Skin of body (tissue), 2 donors: ENCODE data around the gene GKN2. TPM values are rescaled to one million over a fixed set of nuclear protein-coding genes. Genes with fewer than 3 reads are reported as not detected.
"Not testable (repeated sequence)": the region's sequence is repeated elsewhere in the genome, so short reads cannot be mapped to it uniquely, and the experiment has no call there.

Experiments used
- DNase-seq: peaks from one replicate; lab custom pipeline; 2025; lab: John Stamatoyannopoulos, UW
- total RNA-seq: library from RNA; depleted of rRNA; stranded (reverse); fragments of >200 nt; gene quantifications from one replicate; pipeline ENCODE4 v1.2.3, GENCODE V29; 2014

GKN2 gene
- total RNA-seq, 1 donor from 2014 or later: not detected

- no peak for DNase-seq
Observed at GRCh38 chr2:68961380-68961779, 8.7 kb upstream of the GKN2 start.

GRCh38 chr2:68959001-68959400 is 6.3 kb upstream of the GKN2 start:
- DNase-seq: no peak

GRCh38 chr2:68955432-68955831 is 2.7 kb upstream of the GKN2 start:
- not testable (repeated sequence) for DNase-seq

- no peak for DNase-seq
Observed at GRCh38 chr2:68951899-68952298, 794 bp downstream of the GKN2 start.

- no peak for DNase-seq
Observed at GRCh38 chr2:68948710-68949109, 4.0 kb downstream of the GKN2 start.

GRCh38 chr2:68946117-68946516 is 6.6 kb downstream of the GKN2 start:
- DNase-seq: no peak

- peak; percentile 52 for DNase-seq
Observed at GRCh38 chr2:68943581-68944568, 8.8 kb downstream of the GKN2 start.

- no peak for DNase-seq
Observed at GRCh38 chr2:68942827-68943226, 9.9 kb downstream of the GKN2 start.

- DNase-seq: no peak
Observed at GRCh38 chr2:68940369-68940768, 12.3 kb downstream of the GKN2 start.

- DNase-seq: no peak
Observed at GRCh38 chr2:68939962-68940361, 12.7 kb downstream of the GKN2 start.

- DNase-seq: no peak
Observed at GRCh38 chr2:68938938-68939337, 13.8 kb downstream of the GKN2 start.

GRCh38 chr2:68937346-68938055 is 15.2 kb downstream of the GKN2 start:
- no peak for DNase-seq

- no peak for DNase-seq
Observed at GRCh38 chr2:68936889-68937288, 15.8 kb downstream of the GKN2 start.

GRCh38 chr2:68936427-68936826 is 16.3 kb downstream of the GKN2 start:
- no peak for DNase-seq

- DNase-seq: no peak
Observed at GRCh38 chr2:68935471-68935870, 17.2 kb downstream of the GKN2 start.

GRCh38 chr2:68934021-68934420 is 18.7 kb downstream of the GKN2 start:
- DNase-seq: no peak

GRCh38 chr2:68932402-68932801 is 20.3 kb downstream of the GKN2 start:
- DNase-seq: no peak

- no peak for DNase-seq
Observed at GRCh38 chr2:68931799-68932198, 20.9 kb downstream of the GKN2 start.

GRCh38 chr2:68931149-68931711 is 21.5 kb downstream of the GKN2 start:
- no peak for DNase-seq

- no peak for DNase-seq
Observed at GRCh38 chr2:68926796-68927195, 25.9 kb downstream of the GKN2 start.

GRCh38 chr2:68925295-68925896 is 27.3 kb downstream of the GKN2 start:
- peak; percentile 11 for DNase-seq

- no peak for DNase-seq
Observed at GRCh38 chr2:68921646-68922045, 31.0 kb downstream of the GKN2 start.
